ENCODE data around the gene NUDT16L1. TPM values are rescaled to one million over a fixed set of nuclear protein-coding genes. Genes with fewer than 3 reads are reported as not detected.

NUDT16L1 gene
- total and polyA plus RNA-seq, 2 of the 13 experiments (the other 11 are each of a cell fraction or from before 2014, with no cell fraction given), result 28.0 to 40.5 TPM

- peak; percentile 51; the same call in 1 of the 2 replicates for TF ChIP-seq ISX (CRISPR knock-in tag; conservative IDR thresholded peaks at IDR 0.05)
- no peak for TF ChIP-seq NFE2 (CRISPR knock-in tag; IDR thresholded peaks at IDR 0.05)
- TF ChIP-seq ZNF281 (CRISPR knock-in tag; IDR thresholded peaks at IDR 0.05; ENCODE audit: borderline replicate concordance), result peak; percentile 78
- peak; percentile 76; the same call in 1 of the 2 replicates for TF ChIP-seq MED13 (CRISPR knock-in tag; IDR thresholded peaks at IDR 0.05)
- peak; percentile 85; the same call in 1 of the 2 replicates for TF ChIP-seq MIXL1 (CRISPR knock-in tag; IDR thresholded peaks at IDR 0.05)
- TF ChIP-seq BHLHE40 (IDR thresholded peaks at IDR 0.05; ENCODE audit: low read length), result peak; percentile 57; the same call in 1 of the 2 replicates
- peak; percentile 82 for TF ChIP-seq ZFP91 (CRISPR knock-in tag; IDR thresholded peaks at IDR 0.05; ENCODE audit: borderline replicate concordance)
- TF ChIP-seq, protein P1, sequence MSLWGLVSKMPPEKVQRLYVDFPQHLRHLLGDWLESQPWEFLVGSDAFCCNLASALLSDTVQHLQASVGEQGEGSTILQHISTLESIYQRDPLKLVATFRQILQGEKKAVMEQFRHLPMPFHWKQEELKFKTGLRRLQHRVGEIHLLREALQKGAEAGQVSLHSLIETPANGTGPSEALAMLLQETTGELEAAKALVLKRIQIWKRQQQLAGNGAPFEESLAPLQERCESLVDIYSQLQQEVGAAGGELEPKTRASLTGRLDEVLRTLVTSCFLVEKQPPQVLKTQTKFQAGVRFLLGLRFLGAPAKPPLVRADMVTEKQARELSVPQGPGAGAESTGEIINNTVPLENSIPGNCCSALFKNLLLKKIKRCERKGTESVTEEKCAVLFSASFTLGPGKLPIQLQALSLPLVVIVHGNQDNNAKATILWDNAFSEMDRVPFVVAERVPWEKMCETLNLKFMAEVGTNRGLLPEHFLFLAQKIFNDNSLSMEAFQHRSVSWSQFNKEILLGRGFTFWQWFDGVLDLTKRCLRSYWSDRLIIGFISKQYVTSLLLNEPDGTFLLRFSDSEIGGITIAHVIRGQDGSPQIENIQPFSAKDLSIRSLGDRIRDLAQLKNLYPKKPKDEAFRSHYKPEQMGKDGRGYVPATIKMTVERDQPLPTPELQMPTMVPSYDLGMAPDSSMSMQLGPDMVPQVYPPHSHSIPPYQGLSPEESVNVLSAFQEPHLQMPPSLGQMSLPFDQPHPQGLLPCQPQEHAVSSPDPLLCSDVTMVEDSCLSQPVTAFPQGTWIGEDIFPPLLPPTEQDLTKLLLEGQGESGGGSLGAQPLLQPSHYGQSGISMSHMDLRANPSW (CRISPR knock-in tag; IDR thresholded peaks at IDR 0.05; ENCODE audit: borderline replicate concordance), result peak; percentile 57; the same call in 1 of the 2 replicates
- no peak for TF ChIP-seq POGZ (CRISPR knock-in tag; IDR thresholded peaks at IDR 0.05)
- TF ChIP-seq BCL3 (CRISPR knock-in tag; IDR thresholded peaks at IDR 0.05), result peak; percentile 98
- peak; percentile 74; the same call in 1 of the 2 replicates for TF ChIP-seq FOXK1 (CRISPR knock-in tag; IDR thresholded peaks at IDR 0.05; ENCODE audit: borderline replicate concordance, low read depth)
- TF ChIP-seq TBP (CRISPR knock-in tag; IDR thresholded peaks at IDR 0.05), result no peak
- TF ChIP-seq RFX5 (IDR thresholded peaks at IDR 0.05; ENCODE audit: low read depth, low read length), result no peak
- TF ChIP-seq FOXJ3 (CRISPR knock-in tag; IDR thresholded peaks at IDR 0.05; ENCODE audit: borderline replicate concordance), result peak; percentile 83
- peak; percentile 49 for TF ChIP-seq POLR2AphosphoS5 (IDR thresholded peaks at IDR 0.05; ENCODE audit: low read depth, low read length)
- peak; percentile 70; the same call in 1 of the 2 replicates for TF ChIP-seq HOXA5 (CRISPR knock-in tag; IDR thresholded peaks at IDR 0.05)
- TF ChIP-seq, protein P2, sequence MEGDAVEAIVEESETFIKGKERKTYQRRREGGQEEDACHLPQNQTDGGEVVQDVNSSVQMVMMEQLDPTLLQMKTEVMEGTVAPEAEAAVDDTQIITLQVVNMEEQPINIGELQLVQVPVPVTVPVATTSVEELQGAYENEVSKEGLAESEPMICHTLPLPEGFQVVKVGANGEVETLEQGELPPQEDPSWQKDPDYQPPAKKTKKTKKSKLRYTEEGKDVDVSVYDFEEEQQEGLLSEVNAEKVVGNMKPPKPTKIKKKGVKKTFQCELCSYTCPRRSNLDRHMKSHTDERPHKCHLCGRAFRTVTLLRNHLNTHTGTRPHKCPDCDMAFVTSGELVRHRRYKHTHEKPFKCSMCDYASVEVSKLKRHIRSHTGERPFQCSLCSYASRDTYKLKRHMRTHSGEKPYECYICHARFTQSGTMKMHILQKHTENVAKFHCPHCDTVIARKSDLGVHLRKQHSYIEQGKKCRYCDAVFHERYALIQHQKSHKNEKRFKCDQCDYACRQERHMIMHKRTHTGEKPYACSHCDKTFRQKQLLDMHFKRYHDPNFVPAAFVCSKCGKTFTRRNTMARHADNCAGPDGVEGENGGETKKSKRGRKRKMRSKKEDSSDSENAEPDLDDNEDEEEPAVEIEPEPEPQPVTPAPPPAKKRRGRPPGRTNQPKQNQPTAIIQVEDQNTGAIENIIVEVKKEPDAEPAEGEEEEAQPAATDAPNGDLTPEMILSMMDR (CRISPR knock-in tag; IDR thresholded peaks at IDR 0.05), result 0 out of 2 replicates have a peak, but pooled peaks have one; percentile 19
- TF ChIP-seq, protein P3, sequence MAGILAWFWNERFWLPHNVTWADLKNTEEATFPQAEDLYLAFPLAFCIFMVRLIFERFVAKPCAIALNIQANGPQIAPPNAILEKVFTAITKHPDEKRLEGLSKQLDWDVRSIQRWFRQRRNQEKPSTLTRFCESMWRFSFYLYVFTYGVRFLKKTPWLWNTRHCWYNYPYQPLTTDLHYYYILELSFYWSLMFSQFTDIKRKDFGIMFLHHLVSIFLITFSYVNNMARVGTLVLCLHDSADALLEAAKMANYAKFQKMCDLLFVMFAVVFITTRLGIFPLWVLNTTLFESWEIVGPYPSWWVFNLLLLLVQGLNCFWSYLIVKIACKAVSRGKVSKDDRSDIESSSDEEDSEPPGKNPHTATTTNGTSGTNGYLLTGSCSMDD (CRISPR knock-in tag; IDR thresholded peaks at IDR 0.05), result peak; percentile 90
These were observed 29.4 kb upstream of the NUDT16L1 start (continued) for GRCh38 chr16:4663777-4664465.

Measured in HepG2 (cell line).